ENCODE results near the gene IL1RAPL1.
"Not testable (repeated sequence)": the region's sequence is repeated elsewhere in the genome, so short reads cannot be mapped to it uniquely, and the experiment has no call there.

The IL1RAPL1 gene

GRCh38 chrX:28628120-28628519, 40.9 kb downstream of the IL1RAPL1 start:
- no peak for DNase-seq (ENCODE audit: low read depth)

- DNase-seq (ENCODE audit: low read depth) = no peak
Measured at GRCh38 chrX:28638775-28639174, 51.5 kb downstream of the IL1RAPL1 start.

GRCh38 chrX:28639451-28639850, 52.2 kb downstream of the IL1RAPL1 start:
- DNase-seq (ENCODE audit: low read depth) = no peak

- no peak for DNase-seq (ENCODE audit: low read depth)
Measured at GRCh38 chrX:28649541-28649940, 62.3 kb downstream of the IL1RAPL1 start.

- no peak for DNase-seq (ENCODE audit: low read depth)
Measured at GRCh38 chrX:28651186-28651585, 63.9 kb downstream of the IL1RAPL1 start.

GRCh38 chrX:28659269-28659668, 72.0 kb downstream of the IL1RAPL1 start:
- no peak for DNase-seq (ENCODE audit: low read depth)

- DNase-seq (ENCODE audit: low read depth) = no peak
Measured at GRCh38 chrX:28665778-28666177, 78.5 kb downstream of the IL1RAPL1 start.

GRCh38 chrX:28668303-28668702, 81.1 kb downstream of the IL1RAPL1 start:
- no peak for DNase-seq (ENCODE audit: low read depth)

GRCh38 chrX:28668957-28669356, 81.7 kb downstream of the IL1RAPL1 start:
- no peak for DNase-seq (ENCODE audit: low read depth)

GRCh38 chrX:28670074-28670473, 82.8 kb downstream of the IL1RAPL1 start:
- no peak for DNase-seq (ENCODE audit: low read depth)

GRCh38 chrX:28675173-28675572, 87.9 kb downstream of the IL1RAPL1 start:
- no peak for DNase-seq (ENCODE audit: low read depth)

GRCh38 chrX:28693101-28693500, 105.9 kb downstream of the IL1RAPL1 start:
- DNase-seq (ENCODE audit: low read depth) = no peak

- DNase-seq (ENCODE audit: low read depth) = no peak
Measured at GRCh38 chrX:28697732-28698131, 110.5 kb downstream of the IL1RAPL1 start.

GRCh38 chrX:28701222-28701621, 114.0 kb downstream of the IL1RAPL1 start:
- DNase-seq (ENCODE audit: low read depth) = no peak

- DNase-seq (ENCODE audit: low read depth) = no peak
Measured at GRCh38 chrX:28706964-28707363, 119.7 kb downstream of the IL1RAPL1 start.

- no peak for DNase-seq (ENCODE audit: low read depth)
Measured at GRCh38 chrX:28709421-28709820, 122.2 kb downstream of the IL1RAPL1 start.

GRCh38 chrX:28717864-28718263, 130.6 kb downstream of the IL1RAPL1 start:
- no peak for DNase-seq (ENCODE audit: low read depth)

- DNase-seq (ENCODE audit: low read depth) = no peak
Measured at GRCh38 chrX:28718450-28718849, 131.2 kb downstream of the IL1RAPL1 start.

- no peak for DNase-seq (ENCODE audit: low read depth)
Measured at GRCh38 chrX:28719620-28720019, 132.4 kb downstream of the IL1RAPL1 start.

- no peak for DNase-seq (ENCODE audit: low read depth)
Measured at GRCh38 chrX:28752330-28752729, 165.1 kb downstream of the IL1RAPL1 start.

GRCh38 chrX:28756175-28756574, 168.9 kb downstream of the IL1RAPL1 start:
- no peak for DNase-seq (ENCODE audit: low read depth)

GRCh38 chrX:28756647-28757046, 169.4 kb downstream of the IL1RAPL1 start:
- no peak for DNase-seq (ENCODE audit: low read depth)

GRCh38 chrX:28757290-28757689, 170.0 kb downstream of the IL1RAPL1 start:
- DNase-seq (ENCODE audit: low read depth) = no peak

- not testable (repeated sequence) for DNase-seq (ENCODE audit: low read depth)
Measured at GRCh38 chrX:28766561-28766960, 179.3 kb downstream of the IL1RAPL1 start.

- DNase-seq (ENCODE audit: low read depth) = no peak
Measured at GRCh38 chrX:28773807-28774206, 186.6 kb downstream of the IL1RAPL1 start.
